Kidney capillary endothelial cell (primary cell): ENCODE measurements around the gene NPTX1.

ENCODE experiments used
- DNase-seq: peaks from one replicate; pipeline ENCODE4 v3.0.0-alpha.2; 2018; ENCODE audit warnings: low spot score

The NPTX1 gene

DNA sequence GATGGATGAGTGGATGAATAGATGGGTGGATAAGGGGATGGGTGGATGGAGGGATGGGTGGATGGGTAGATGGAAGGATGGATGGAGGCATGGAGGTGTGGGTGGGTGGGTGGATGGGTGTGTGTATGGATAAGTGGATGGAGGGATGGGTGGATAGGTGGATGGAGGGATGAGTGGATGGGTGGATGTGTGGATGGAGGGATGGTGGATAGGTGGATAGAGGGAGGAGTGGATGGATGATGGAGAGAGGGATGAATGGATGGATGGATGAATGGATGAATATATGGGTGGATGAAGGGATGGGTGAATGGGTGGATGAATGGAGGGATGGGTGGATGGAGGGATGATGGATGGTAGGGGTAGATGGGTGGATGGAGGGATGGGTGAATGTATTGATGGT lies 27.5 kb upstream of the NPTX1 start:
- DNase-seq: no peak

GRCh38 chr17:80503031-80503430 lies 26.6 kb upstream of the NPTX1 start:
- DNase-seq: no peak

- no peak for DNase-seq
Measured at GRCh38 chr17:80502578-80502877, 26.1 kb upstream of the NPTX1 start.

- no peak for DNase-seq
Measured at GRCh38 chr17:80501741-80502577, 25.6 kb upstream of the NPTX1 start.

DNA sequence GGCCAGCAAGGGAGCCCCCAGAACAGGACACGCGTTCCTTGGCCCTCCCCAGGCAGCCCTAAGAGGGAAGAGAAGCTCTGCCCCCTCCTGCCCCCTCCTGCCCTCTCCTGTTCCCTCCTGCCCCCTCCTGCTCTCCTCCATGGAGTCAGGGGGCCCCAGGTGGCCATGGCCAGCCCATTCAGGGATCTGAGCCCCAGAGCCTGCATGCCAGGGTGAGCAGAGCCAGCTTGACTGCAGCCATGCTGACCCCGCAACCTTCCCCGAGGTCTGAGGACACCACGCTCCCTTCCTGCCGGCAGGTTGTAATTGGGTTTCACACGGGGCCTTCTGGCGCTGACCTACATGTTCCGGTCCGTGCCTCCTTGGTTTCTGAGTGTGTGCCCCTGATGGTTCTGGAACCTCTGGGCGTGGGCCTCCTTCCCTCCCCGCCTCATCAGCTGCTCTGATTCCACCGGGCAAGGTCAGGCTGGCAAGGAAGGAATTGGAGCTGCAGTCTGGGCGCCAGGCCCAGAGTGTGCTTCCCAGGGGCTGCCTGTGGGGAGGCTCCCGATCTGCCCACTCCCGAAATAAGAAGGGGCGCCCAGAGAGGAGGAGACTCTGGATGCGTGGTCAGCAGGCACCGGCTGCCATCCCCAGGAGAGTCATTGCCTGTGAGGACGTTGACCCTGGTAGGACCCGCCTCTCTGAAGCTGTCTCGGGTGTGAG lies 23.7 kb upstream of the NPTX1 start:
- no peak for DNase-seq

- no peak for DNase-seq
Measured at GRCh38 chr17:80499560-80499959, 23.2 kb upstream of the NPTX1 start.

- DNase-seq: no peak
Measured at GRCh38 chr17:80498920-80499410, 22.6 kb upstream of the NPTX1 start.

DNA sequence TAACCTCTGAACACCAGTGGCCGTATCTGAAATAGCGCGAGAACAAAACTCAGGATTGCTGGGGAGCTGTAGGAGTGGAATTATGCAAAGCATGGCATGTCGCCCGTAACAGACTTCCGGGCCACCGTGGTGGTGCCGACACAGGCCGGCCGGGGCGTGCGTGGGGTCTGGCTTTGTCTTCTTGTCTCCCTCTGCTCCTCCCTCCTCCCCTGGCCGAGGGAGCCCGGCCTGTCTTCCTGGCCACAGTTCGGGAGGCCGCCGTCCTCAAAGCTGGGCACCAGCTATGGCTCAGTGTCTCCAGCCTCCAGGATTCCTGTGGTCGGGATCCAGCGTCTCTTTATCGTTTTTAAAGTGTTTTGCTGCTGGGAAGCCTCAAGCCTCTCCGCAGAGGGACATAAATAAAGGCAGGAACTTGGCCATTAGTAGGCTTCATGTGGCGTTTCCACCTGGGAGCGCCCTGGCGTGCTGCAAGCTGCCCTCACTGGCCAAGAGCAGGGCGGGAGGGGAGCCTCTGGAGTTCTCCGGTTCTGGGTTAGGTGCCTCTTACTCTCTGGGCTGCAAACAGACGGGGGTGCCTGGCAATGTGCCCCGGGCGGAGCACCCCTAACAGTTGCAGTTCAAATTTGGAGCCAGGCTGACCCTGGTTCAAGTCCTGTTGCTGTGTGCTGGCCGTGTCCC lies 22.0 kb upstream of the NPTX1 start:
- DNase-seq: no peak

GRCh38 chr17:80497726-80498241 lies 21.4 kb upstream of the NPTX1 start:
- no peak for DNase-seq

- no peak for DNase-seq
Measured at GRCh38 chr17:80494547-80494946, 18.1 kb upstream of the NPTX1 start.

- DNase-seq: no peak
Measured at GRCh38 chr17:80492343-80493136, 16.1 kb upstream of the NPTX1 start.

DNA sequence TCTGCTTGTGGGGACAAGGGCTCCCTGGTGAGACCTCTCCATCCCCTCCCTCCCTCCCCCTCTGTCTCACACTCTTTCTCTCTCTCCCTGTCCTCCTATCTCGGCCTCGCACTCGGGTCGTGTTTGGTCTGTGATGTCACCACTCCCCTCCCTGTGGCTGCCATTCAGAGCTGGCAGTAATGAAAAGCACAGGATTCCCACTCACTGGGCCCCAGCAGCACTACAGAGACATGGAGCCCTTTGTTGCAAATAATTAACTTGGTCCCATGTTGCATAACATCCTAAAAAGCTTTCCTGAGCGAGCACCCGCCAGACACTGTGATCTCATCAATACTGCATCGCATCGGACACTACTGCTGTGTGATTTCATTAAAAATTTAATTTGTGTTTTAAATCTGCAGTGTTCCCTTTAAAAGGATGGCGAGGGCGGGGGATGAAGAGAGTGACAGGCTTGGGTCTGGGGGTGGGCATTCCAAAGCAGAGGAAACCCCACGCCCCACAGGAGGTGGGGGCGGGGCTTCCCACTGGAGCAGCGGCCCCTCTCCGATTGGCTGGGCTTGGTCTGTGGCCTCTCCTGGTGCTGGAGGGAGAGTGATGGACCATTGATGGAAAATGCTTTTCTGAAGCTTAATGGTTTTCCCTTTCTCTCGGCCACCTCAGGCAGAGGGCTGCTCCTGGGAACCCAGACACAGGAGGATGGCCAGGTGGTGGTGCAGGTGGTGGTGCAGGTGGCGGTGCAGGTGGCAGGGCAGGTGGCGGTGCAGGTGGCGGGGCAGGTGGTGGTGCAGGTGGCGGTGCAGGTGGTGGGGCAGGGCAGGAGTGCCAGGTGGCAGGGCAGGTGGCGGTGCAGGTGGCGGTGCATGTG lies 15.3 kb upstream of the NPTX1 start:
- DNase-seq: no peak

DNA sequence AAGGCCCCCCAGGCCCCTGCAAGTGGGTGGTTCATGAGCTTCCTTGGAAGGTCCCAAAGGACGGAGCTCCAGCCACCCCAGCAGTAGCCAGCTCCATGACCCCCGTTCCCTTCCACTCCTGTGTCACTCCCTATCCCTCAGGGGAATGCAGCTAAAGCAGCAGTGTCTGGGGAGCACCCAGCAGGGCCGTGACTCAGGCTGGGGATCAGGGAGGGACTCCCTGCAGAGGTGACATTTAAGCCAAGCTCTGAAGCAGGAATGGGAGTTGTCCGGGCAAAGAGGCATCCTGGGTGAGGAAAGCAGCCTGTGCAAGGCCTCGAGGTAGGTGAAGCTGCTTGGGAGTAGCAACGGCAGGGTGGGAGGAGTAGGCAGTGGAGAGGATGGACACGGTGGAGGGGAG lies 11.1 kb upstream of the NPTX1 start:
- no peak for DNase-seq

DNA sequence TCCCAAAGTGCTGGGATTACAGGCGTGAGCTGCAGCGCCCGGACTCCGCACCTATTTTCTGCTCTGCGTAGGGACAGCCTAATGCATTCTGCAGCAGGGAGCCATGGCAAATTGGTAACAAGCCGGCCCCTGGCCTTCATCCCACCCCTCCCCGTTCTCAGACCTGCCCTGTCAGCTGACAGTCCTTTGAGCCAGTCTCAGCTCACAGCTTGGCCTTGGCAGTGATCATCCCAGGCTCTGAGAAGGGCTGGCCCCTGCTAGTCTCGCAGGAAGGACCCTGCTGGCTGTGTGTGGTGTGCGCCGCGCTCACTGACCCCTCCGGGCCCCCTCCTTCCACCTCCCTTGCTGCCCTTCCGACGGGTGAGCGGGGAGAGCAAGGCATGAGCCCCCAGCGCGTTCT lies 10.3 kb upstream of the NPTX1 start:
- no peak for DNase-seq

DNA sequence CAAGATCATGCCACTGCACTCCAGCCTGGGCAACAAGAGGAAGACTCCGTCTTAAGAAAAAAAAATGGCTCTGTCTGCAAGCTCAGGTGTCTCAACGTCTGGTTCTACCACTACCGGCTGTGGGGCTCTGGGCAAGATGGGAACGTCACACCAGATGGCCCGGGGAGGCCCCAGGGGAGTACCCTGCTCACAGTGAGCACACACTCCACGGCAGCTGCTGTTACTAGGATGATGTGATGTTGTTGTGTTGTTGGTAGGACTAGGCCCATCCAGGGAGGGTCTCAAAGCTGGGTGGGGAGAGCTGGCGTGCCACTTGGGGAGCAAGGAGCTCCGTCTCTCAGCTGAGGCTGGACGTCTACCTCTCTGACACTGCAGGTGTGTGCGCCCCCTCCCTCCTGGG lies 9.4 kb upstream of the NPTX1 start:
- no peak for DNase-seq

GRCh38 chr17:80482555-80483308 lies 6.3 kb upstream of the NPTX1 start:
- no peak for DNase-seq

- no peak for DNase-seq
Measured at GRCh38 chr17:80482058-80482318, 5.6 kb upstream of the NPTX1 start.

DNA sequence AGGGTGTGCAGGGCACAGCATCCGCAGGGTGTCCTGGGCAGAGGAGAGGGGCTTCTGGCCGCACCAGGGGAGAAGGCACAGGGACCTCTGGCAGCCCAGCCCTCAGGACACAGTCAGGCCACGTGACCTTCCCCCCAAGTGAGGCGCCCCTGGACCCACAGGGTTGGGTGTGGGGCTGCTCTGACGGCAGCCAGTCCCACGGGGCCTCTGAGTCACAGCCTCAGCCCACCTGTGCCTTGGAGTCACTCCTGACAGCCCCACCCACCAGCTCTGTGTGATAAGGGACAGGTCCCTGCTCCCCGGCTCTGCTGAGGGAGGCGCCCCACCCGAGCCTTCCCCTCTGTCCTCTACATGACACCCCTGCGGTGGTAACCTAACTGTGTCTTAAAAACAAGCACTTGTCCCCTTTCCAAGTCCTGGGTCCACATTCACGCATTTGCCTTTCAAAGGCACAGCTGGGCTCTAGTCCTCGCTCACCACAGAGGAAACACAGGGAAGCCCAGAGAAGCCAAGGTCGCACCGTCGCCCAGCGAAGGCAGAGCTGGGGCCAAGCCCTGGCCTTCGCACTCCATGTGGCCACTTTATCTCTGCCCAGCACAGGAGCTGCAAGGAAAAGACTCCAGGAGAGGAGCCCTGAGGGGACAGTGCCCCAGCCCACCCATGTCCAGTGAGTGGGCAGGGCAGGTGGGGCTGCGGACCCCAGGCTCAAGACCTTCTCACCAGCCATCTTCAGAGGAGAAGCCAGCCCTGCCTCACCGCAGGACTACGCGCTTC lies 5.1 kb upstream of the NPTX1 start:
- DNase-seq: no peak

- no peak for DNase-seq
Measured at GRCh38 chr17:80480248-80480647, 3.8 kb upstream of the NPTX1 start.

- no peak for DNase-seq
Measured at GRCh38 chr17:80479246-80479566, 2.8 kb upstream of the NPTX1 start.
